HepG2 (cell line): Measurements from ENCODE around the gene ULK3. TPM values are rescaled to one million over a fixed set of nuclear protein-coding genes. Genes with fewer than 3 reads are reported as not detected.

Source experiments
- GTF2F1 ChIP-seq: fragments of 150-350 bp; IDR thresholded peaks from 2 replicates; pipeline ENCODE4 v1.6.1; 2014; ENCODE audit warnings: low read length
- JUN ChIP-seq: sonication (generic); formaldehyde crosslinking; IDR thresholded peaks from 2 replicates; pipeline ENCODE4 v1.4.0; 2020; ENCODE audit warnings: mild to moderate bottlenecking, missing genetic modification reagents
- MBNL3 ChIP-seq: fragments of 250-450 bp; sonication (Bioruptor Pico); conservative IDR thresholded peaks from 2 replicates; pipeline ENCODE4 v1.8.0; 2022; ENCODE audit warnings: mild to moderate bottlenecking, inconsistent platforms
- TRIM24 ChIP-seq: sonication (generic); formaldehyde crosslinking; IDR thresholded peaks from 2 replicates; pipeline ENCODE4 v1.8.0; 2022; ENCODE audit warnings: mild to moderate bottlenecking, missing genetic modification reagents
- ZNF354B ChIP-seq: sonication (generic); formaldehyde crosslinking; IDR thresholded peaks from 2 replicates; pipeline ENCODE4 v1.8.0; 2022; ENCODE audit warnings: mild to moderate bottlenecking, missing genetic modification reagents
- ZNF446 ChIP-seq: sonication (generic); formaldehyde crosslinking; IDR thresholded peaks from 2 replicates; pipeline ENCODE4 v1.5.0; 2020; ENCODE audit warnings: mild to moderate bottlenecking, missing genetic modification reagents
- polyA plus RNA-seq, 8 experiments: library from polyadenylated mRNA; depleted of rRNA in 3 of 8; stranded (reverse) in 7 of 8; unstranded in 1 of 8; fragments of >200 nt; fragmentation: Illumina TruSeq in 4 of 8; extraction: Trizol in 4 of 8; gene quantifications; 2 replicates each; pipeline versions ENCODE4 v1.2.1 to v1.2.3, GENCODE V29; 2011 to 2016; ENCODE audit warnings: low read depth in 4 of 8, missing spikeins in 1 of 8, mixed read lengths in 1 of 8; ENCODE audit not compliant: insufficient read depth in 1 of 8
- total RNA-seq, 5 experiments: library from RNA; depleted of rRNA; stranded (reverse); fragments of >200 nt; fragmentation: Illumina TruSeq; extraction: Trizol; gene quantifications; 2 replicates each; pipeline ENCODE4 v1.2.3, GENCODE V29; 2016; ENCODE audit warnings: low read depth in 1 of 5
- TF ChIP-seq, protein P1 (sequence below): fragments of 450-650 bp; IDR thresholded peaks from 2 replicates; pipeline ENCODE4 v1.6.1; 2017; ENCODE audit warnings: mild to moderate bottlenecking
- TF ChIP-seq, protein P2 (sequence below): sonication (generic); formaldehyde crosslinking; conservative IDR thresholded peaks from 2 replicates; pipeline ENCODE4 v1.4.0; 2020; ENCODE audit warnings: missing genetic modification reagents
- TF ChIP-seq, protein P3 (sequence below), 2 experiments: fragments of 450-650 bp in 1 of 2; sonication (generic) in 1 of 2; formaldehyde crosslinking in 1 of 2; IDR thresholded peaks; 2 replicates each; pipeline versions ENCODE4 v1.6.1 to v1.8.0; 2016 to 2022; ENCODE audit warnings: antibody characterized with exemption in 1 of 2, mild to moderate bottlenecking in 1 of 2, missing genetic modification reagents in 1 of 2
- TF ChIP-seq, protein P4 (sequence below): sonication (generic); formaldehyde crosslinking; IDR thresholded peaks from 2 replicates; pipeline ENCODE4 v1.8.0; 2022; ENCODE audit warnings: mild to moderate bottlenecking, missing genetic modification reagents, moderate library complexity

ULK3 gene
- total and polyA plus RNA-seq, 2 of the 13 experiments (the other 11 are each of a cell fraction or from before 2014, with no cell fraction given): 15.2 to 23.7 TPM

DNA sequence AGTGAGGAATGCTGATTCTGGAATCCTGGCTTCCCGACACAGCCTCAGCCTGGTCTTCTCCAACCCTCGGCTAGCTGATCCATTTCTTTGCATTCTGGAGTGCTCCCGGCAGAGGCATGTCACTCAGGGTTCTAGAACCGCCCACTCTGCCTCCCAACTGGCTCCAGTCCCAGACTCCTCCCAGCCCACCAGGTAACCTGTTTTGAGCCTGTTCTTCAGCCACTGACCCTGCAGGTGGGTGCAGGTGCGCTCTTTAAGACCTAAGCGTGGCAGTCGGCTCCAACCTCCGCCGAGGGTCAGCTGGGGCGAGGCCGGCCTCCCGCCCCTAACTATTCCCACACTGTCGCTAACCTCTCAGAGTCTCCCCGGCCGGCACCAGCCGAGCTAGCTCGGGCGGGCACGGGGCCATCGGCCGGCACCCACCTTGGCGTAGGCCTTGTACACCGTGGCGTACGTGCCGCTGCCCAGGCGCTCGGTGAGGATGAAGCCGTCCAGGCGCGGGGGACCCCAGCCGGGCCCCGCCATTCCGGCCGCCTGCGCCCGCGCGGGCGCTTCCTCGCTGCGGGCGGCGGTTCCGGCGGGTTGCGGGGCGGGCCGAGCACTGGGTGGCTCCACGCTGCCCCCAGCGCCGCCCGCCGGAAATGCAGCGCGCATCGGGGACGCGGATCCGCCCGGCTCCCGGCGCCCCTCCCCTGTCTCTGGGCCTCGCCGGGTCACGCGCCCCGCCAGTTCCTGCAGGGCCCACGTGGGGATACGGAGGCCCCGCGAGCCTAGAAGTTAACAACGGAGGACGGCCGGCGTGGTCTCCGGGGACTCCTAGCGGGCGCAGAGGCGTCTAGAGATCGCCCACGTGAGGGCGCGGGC is at the start of gene ULK3 (continued):
- TF ChIP-seq, protein P1, sequence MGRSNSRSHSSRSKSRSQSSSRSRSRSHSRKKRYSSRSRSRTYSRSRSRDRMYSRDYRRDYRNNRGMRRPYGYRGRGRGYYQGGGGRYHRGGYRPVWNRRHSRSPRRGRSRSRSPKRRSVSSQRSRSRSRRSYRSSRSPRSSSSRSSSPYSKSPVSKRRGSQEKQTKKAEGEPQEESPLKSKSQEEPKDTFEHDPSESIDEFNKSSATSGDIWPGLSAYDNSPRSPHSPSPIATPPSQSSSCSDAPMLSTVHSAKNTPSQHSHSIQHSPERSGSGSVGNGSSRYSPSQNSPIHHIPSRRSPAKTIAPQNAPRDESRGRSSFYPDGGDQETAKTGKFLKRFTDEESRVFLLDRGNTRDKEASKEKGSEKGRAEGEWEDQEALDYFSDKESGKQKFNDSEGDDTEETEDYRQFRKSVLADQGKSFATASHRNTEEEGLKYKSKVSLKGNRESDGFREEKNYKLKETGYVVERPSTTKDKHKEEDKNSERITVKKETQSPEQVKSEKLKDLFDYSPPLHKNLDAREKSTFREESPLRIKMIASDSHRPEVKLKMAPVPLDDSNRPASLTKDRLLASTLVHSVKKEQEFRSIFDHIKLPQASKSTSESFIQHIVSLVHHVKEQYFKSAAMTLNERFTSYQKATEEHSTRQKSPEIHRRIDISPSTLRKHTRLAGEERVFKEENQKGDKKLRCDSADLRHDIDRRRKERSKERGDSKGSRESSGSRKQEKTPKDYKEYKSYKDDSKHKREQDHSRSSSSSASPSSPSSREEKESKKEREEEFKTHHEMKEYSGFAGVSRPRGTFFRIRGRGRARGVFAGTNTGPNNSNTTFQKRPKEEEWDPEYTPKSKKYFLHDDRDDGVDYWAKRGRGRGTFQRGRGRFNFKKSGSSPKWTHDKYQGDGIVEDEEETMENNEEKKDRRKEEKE: no peak
- TF ChIP-seq, protein P2, sequence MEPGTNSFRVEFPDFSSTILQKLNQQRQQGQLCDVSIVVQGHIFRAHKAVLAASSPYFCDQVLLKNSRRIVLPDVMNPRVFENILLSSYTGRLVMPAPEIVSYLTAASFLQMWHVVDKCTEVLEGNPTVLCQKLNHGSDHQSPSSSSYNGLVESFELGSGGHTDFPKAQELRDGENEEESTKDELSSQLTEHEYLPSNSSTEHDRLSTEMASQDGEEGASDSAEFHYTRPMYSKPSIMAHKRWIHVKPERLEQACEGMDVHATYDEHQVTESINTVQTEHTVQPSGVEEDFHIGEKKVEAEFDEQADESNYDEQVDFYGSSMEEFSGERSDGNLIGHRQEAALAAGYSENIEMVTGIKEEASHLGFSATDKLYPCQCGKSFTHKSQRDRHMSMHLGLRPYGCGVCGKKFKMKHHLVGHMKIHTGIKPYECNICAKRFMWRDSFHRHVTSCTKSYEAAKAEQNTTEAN (CRISPR knock-in tag): 0 out of 2 replicates have a peak, but pooled peaks have one; percentile 25
- TF ChIP-seq ZNF354B (CRISPR knock-in tag) (no peak), ZNF446 (no peak; the same call in 1 of the 2 replicates), MBNL3 (no peak), TRIM24 (no peak), JUN (CRISPR knock-in tag) (peak; percentile 44; the same call in 1 of the 2 replicates), GTF2F1 (no peak)
- TF ChIP-seq, protein P3, sequence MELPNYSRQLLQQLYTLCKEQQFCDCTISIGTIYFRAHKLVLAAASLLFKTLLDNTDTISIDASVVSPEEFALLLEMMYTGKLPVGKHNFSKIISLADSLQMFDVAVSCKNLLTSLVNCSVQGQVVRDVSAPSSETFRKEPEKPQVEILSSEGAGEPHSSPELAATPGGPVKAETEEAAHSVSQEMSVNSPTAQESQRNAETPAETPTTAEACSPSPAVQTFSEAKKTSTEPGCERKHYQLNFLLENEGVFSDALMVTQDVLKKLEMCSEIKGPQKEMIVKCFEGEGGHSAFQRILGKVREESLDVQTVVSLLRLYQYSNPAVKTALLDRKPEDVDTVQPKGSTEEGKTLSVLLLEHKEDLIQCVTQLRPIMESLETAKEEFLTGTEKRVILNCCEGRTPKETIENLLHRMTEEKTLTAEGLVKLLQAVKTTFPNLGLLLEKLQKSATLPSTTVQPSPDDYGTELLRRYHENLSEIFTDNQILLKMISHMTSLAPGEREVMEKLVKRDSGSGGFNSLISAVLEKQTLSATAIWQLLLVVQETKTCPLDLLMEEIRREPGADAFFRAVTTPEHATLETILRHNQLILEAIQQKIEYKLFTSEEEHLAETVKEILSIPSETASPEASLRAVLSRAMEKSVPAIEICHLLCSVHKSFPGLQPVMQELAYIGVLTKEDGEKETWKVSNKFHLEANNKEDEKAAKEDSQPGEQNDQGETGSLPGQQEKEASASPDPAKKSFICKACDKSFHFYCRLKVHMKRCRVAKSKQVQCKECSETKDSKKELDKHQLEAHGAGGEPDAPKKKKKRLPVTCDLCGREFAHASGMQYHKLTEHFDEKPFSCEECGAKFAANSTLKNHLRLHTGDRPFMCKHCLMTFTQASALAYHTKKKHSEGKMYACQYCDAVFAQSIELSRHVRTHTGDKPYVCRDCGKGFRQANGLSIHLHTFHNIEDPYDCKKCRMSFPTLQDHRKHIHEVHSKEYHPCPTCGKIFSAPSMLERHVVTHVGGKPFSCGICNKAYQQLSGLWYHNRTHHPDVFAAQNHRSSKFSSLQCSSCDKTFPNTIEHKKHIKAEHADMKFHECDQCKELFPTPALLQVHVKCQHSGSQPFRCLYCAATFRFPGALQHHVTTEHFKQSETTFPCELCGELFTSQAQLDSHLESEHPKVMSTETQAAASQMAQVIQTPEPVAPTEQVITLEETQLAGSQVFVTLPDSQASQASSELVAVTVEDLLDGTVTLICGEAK (IDR thresholded peaks at IDR 0.05): no peak
- TF ChIP-seq, protein P3 (CRISPR knock-in tag; IDR thresholded peaks at IDR 0.05): no peak
- TF ChIP-seq, protein P4, sequence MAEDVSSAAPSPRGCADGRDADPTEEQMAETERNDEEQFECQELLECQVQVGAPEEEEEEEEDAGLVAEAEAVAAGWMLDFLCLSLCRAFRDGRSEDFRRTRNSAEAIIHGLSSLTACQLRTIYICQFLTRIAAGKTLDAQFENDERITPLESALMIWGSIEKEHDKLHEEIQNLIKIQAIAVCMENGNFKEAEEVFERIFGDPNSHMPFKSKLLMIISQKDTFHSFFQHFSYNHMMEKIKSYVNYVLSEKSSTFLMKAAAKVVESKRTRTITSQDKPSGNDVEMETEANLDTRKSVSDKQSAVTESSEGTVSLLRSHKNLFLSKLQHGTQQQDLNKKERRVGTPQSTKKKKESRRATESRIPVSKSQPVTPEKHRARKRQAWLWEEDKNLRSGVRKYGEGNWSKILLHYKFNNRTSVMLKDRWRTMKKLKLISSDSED (CRISPR knock-in tag): no peak
